GM12864 (cell line): Measurements from ENCODE around the gene DPM3.

Experiments used
- DNase-seq: peaks from one replicate; pipeline ENCODE4 v3.0.0-alpha.2; 2011; ENCODE audit warnings: low read depth
- H3K4me3 ChIP-seq: 2 replicates; pipeline ENCODE4 v1.5.1; 2011; ENCODE audit warnings: mild to moderate bottlenecking, low read depth, low read length, control low read depth
- TF ChIP-seq, protein P1 (sequence below): IDR thresholded peaks from 2 replicates; pipeline ENCODE4 v1.5.1; 2011; ENCODE audit warnings: low read depth, mild to moderate bottlenecking, moderate library complexity, low read length, control low read depth, inconsistent platforms; ENCODE audit errors: missing control alignments

The DPM3 gene

DNA sequence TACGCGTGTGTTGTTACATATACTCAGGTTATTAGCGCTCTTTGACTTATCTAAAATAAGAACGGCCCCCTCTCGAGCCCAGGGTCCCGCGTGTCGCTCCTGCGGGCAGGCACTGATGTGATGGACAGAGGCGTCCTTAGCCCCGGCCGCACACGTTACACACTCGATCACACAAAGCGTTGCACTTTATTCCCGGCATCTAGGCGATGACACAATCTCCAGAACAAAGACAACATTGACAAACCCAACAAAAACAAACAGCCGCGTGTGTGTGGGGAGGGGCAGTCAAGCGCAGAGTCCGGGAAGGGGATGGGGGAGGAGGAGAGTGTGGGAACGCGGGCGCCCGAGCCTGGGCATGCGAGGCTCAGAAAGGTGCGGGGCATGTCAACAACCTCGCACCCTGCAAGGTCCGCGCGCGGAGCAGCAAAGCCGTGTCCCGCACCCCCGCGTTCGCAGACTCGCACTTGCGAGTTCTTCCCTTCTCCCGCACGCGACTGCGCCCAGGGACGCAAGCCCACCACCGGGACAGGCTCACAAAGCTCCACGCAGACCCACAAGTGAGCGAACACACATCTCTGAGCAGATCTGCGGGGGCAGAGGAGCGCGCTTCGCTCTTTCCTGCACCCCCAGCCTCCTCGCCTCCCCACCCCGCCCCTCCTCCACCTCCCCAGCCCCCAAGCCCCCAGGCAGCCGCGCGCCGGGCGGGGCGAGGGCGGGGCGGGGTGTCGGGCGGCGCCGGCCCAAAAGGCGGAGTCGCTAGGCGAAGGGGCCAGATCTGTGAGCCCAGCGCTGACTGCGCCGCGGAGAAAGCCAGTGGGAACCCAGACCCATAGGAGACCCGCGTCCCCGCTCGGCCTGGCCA is 13.0 kb downstream of the DPM3 start, which contains the start of gene EFNA1:
Gene EFNA1, plus strand, starts transcription at position 772 of the 862 bp plus-strand sequence. CDS start 102 bp downstream, outside the sequence.
- TF ChIP-seq, protein P1, sequence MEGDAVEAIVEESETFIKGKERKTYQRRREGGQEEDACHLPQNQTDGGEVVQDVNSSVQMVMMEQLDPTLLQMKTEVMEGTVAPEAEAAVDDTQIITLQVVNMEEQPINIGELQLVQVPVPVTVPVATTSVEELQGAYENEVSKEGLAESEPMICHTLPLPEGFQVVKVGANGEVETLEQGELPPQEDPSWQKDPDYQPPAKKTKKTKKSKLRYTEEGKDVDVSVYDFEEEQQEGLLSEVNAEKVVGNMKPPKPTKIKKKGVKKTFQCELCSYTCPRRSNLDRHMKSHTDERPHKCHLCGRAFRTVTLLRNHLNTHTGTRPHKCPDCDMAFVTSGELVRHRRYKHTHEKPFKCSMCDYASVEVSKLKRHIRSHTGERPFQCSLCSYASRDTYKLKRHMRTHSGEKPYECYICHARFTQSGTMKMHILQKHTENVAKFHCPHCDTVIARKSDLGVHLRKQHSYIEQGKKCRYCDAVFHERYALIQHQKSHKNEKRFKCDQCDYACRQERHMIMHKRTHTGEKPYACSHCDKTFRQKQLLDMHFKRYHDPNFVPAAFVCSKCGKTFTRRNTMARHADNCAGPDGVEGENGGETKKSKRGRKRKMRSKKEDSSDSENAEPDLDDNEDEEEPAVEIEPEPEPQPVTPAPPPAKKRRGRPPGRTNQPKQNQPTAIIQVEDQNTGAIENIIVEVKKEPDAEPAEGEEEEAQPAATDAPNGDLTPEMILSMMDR = no peak
- H3K4me3 ChIP-seq = no peak within 1 kb of the TSS
- no peak for DNase-seq

DNA sequence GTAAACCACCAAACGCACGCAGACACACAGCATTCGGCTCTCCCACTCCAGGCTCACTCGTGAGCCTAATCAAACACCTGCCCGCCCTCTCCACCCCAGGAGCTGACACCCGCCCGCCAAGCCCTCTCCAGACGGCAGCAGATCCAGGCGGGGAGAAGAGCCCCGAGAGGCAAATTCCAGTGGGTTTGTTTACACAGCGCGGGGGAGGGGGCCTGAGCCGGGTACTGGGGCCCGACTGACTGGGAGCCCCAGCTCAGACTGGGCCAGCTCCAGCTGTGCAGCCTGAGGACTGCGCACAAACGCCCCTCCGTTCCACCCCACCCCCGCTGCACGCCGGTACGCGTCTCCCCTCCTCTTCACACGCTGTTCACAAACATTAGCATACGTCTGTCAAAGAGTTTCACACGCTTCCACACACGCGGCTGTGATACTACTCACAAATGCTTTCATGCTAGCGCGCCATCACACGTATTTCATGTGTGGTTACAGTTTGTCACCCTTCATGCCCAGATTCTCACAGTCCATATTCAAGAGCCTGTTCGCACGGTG is 13.7 kb downstream of the DPM3 start:
- H3K4me3 ChIP-seq = no peak overlapping the region
- no peak for DNase-seq
- TF ChIP-seq, protein P1 = no peak

DNA sequence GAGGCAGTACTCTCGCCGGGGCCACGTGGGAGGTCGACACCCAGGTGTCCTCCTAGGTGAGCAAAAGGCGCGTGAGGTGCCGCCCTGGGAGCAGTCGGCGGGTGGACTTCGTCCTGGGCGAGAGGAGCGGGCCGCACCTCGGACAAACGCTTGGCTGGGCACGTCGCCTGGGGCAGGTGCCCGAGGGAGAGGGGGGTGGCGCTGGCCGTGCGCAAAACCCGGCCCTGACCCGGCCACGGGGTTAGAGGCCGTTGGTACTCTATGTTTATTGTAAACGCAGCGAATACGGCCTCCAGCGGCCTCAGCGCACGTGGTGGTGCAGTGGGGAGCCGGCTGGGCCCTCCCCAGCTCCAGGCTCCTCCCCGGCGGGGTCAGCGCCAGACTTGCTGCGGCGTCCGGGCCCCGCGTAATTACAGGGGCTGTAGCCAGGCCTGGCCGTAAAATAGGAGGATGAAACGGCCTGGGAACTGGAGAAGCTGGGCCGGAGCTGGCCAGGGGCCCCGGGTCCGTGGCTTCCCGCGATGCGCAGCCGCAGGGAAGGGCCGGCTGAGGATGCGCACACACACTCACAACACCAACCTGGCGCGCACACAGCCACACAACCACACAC is 14.3 kb downstream of the DPM3 start:
- DNase-seq = no peak
- TF ChIP-seq, protein P1 = no peak
- H3K4me3 ChIP-seq = no peak overlapping the region

DNA sequence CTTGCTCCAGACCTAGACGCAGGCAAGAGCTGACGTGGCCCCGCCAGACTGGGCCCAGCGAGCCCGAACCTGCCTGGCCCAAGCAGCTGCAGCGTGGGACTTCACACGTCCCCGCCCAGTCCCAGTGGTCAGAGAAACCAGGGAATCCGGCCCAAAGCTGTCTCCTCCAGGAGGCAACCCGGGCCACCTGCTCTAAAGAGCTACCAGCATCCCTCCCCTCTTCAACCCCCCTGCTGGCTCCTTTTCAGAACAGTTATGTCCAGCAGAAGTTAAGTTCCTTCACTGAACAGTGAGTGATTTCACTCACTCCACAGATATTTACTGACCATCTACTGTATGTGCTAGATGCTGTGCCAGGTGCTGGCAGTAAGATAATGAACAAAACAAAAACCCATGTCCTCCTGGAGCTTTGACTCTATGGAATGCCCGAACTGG is 14.8 kb downstream of the DPM3 start:
- TF ChIP-seq, protein P1 = no peak
- no peak for DNase-seq
- H3K4me3 ChIP-seq = no peak overlapping the region

DNA sequence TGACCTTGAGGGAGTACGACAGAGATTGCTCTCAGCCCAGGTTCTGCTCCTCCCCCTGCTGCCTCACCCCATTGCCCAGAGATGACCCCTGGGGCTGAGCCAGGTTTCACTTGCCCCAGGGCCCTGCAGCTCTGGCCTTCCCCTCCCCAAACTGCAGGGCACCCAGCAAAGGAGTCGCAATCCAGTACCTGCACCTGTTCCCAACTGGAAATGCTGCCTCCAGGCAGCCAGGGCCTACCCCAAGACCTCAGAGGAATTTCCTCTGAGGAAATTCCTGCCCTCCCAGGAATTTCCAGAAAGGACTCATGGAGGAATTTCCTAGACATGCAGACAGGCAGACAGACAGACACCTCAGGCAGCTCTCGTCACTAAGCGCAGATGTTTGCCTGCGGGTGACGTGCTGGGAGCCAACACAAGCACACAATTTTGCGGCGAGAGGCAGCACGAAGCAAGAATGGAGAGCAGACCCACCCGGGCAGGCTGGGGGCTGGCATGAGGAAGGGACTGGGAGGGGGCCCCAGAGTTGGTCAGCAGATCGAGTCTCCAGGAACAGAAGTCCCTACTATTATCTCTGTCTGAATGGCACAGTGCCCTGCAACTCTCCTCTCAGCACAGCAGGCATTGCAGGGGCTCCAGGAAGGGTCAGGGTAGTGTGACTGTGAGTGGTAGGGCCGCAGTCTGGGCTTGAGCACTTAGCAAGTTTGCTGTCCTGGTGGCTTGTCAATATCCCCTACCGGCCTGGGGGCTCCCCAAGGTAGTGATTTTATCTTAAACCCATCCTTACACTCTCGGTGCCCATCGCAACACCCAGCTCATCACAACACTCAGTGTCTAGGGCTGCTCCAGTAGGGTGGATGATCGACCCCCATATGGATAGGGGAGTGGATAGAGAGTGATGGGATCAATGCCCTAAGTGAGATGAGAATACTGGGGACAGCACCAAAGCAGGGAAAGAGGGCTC is 15.5 kb downstream of the DPM3 start:
- TF ChIP-seq, protein P1 = no peak
- DNase-seq = no peak
- H3K4me3 ChIP-seq = no peak overlapping the region

DNA sequence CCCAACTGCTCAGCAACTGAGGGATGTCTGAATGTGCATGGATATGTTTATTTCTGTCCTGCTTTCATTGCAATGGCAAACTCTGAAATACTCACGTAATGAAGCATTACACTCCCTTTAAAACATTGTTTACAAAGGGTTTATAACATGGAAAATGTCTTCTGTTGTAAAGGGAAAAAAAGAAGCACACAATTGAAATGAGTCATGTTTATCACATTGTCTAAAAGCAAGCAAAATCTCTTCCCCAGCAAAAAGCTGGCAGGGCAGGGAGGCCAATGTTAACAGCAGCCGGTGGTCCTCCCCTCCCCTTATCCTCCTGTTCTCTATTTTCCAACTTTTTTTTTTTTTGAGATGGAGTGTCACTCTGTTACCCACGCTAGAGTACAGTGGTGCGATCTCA is 16.5 kb downstream of the DPM3 start:
- no peak for DNase-seq
- H3K4me3 ChIP-seq = no peak overlapping the region
- TF ChIP-seq, protein P1 = no peak
